K562 (cell line): Measurements from ENCODE around the gene LRRC70. TPM values are rescaled to one million over a fixed set of nuclear protein-coding genes. Genes with fewer than 3 reads are reported as not detected.

Source experiments
- ATAC-seq: fragments of 200-7000 bp; cut with Tn5 transposase; 3 replicates; pipeline ENCODE4 v1.9.1; 2020; ENCODE audit warnings: moderate library complexity
- BruUV-seq: library from RNA; stranded (reverse); fragments of 400-500 nt; replicated peaks from 2 replicates; lab custom pipeline; 2021; lab: Mats Ljungman, UMichigan
- CTCF ChIA-PET: fragments of 300-600 bp; formaldehyde crosslinking; extraction: SDS; loops from one replicate; lab custom pipeline; 2021; ENCODE audit warnings: low intra/inter-chr PET ratio; lab: Yijun Ruan, JAX
- POLR2A ChIA-PET: fragments of 300-600, 350-650 bp; sonication (Branson Sonifier 250); formaldehyde crosslinking; extraction: SDS; loops from one replicate; lab custom pipeline; 2021; ENCODE audit warnings: antibody characterized with exemption, inconsistent platforms; lab: Yijun Ruan, JAX
- DNase-seq, 4 experiments: peaks; one replicate each; pipeline versions ENCODE4 v3.0.0 to v3.0.0-alpha.2; 2011 to 2018; ENCODE audit warnings: low spot score in 3 of 4, mixed read lengths in 3 of 4; ENCODE audit errors: extremely low read depth in 1 of 4
- FAIRE-seq: peaks from 2 replicates; lab custom pipeline; 2011; peaks lifted over from hg19 to GRCh38; lab: Jason Lieb, UNC
- H2AFZ ChIP-seq: 2 replicates; pipeline ENCODE4 v1.6.0; 2011; ENCODE audit warnings: low read depth, low read length, control low read depth, inconsistent platforms
- H3K27ac ChIP-seq: fragments of 200-600 bp; 3 replicates; pipeline ENCODE4 v1.8.0; 2011; ENCODE audit warnings: low read depth, mild to moderate bottlenecking, control low read depth, inconsistent platforms, low read length, moderate library complexity, mixed read lengths; ENCODE audit errors: extremely low read depth
- H3K27me3 ChIP-seq, 2 experiments: fragments of 300-600 bp in 1 of 2; 2 replicates in 1 of 2; 3 replicates in 1 of 2; pipeline versions ENCODE4 v1.6.0 to v1.8.0; 2011; ENCODE audit warnings: inconsistent platforms in 2 of 2, low read length in 2 of 2, mild to moderate bottlenecking in 1 of 2, mixed read lengths in 1 of 2, moderate library complexity in 1 of 2; ENCODE audit not compliant: control insufficient read depth in 2 of 2, insufficient read depth in 2 of 2
- H3K36me3 ChIP-seq: fragments of 300-600 bp; 3 replicates; pipeline ENCODE4 v1.8.0; 2011; ENCODE audit warnings: mild to moderate bottlenecking, low read length, inconsistent platforms; ENCODE audit not compliant: control insufficient read depth, insufficient read depth
- H3K4me1 ChIP-seq, 2 experiments: fragments of 200-600 bp in 1 of 2; replicated peaks in 1 of 2; 2 replicates in 1 of 2; 3 replicates in 1 of 2; pipeline versions ENCODE4 v1.5.1 to v1.8.0; 2011; ENCODE audit warnings: inconsistent platforms in 2 of 2, low read length in 2 of 2, mild to moderate bottlenecking in 1 of 2, mixed read lengths in 1 of 2, moderate library complexity in 1 of 2; ENCODE audit not compliant: control insufficient read depth in 2 of 2, insufficient read depth in 2 of 2
- H3K4me2 ChIP-seq: 2 replicates; pipeline ENCODE4 v1.6.1; 2011; ENCODE audit warnings: low read length, control low read depth, inconsistent platforms, mixed read lengths; ENCODE audit not compliant: insufficient read depth
- H3K4me3 ChIP-seq: fragments of 200-600 bp; sonication (generic), shearing (Covaris generic); 2 replicates; pipeline ENCODE4 v1.5.1; 2016; ENCODE audit warnings: control low read depth, inconsistent platforms
- H3K79me2 ChIP-seq: fragments of 200-600 bp; 3 replicates; pipeline ENCODE4 v1.8.0; 2011; ENCODE audit warnings: low read length, inconsistent platforms; ENCODE audit not compliant: control insufficient read depth, insufficient read depth
- H3K9ac ChIP-seq, 2 experiments: 2 replicates each; pipeline versions ENCODE4 v1.6.0 to v1.6.1; 2011; ENCODE audit warnings: low read depth in 2 of 2, low read length in 2 of 2, control low read depth in 1 of 2, inconsistent platforms in 1 of 2, mild to moderate bottlenecking in 1 of 2, mixed read lengths in 1 of 2; ENCODE audit not compliant: insufficient read depth in 1 of 2
- H3K9me1 ChIP-seq: one replicate; pipeline ENCODE4 v1.6.0; 2011; ENCODE audit warnings: inconsistent platforms, mild to moderate bottlenecking, low read length, moderate library complexity; ENCODE audit not compliant: control insufficient read depth, insufficient read depth
- H3K9me3 ChIP-seq: replicated peaks from 2 replicates; pipeline ENCODE4 v1.5.1; 2011; ENCODE audit warnings: low read depth, low read length, inconsistent platforms; ENCODE audit not compliant: control insufficient read depth, insufficient read depth
- H4K20me1 ChIP-seq: replicated peaks from 2 replicates; pipeline ENCODE4 v1.6.1; 2011; ENCODE audit warnings: low read length, inconsistent platforms, mixed read lengths; ENCODE audit not compliant: control insufficient read depth, insufficient read depth
- BMI1 ChIP-seq: fragments of 150-350 bp; IDR thresholded peaks from 2 replicates; pipeline ENCODE4 v1.6.1; 2014; ENCODE audit warnings: low read length
- CHD1 ChIP-seq: fragments of 200-600 bp; sonication (generic); IDR thresholded peaks from one replicate; pipeline ENCODE4 v1.6.1; 2012; ENCODE audit warnings: mild to moderate bottlenecking, moderate library complexity, low read length, inconsistent platforms
- COPS2 ChIP-seq: fragments of 450-650 bp; conservative IDR thresholded peaks from 2 replicates; pipeline ENCODE4 v1.6.1; 2016; ENCODE audit warnings: mild to moderate bottlenecking, moderate library complexity
- FOXJ3 ChIP-seq: sonication (generic); formaldehyde crosslinking; IDR thresholded peaks from 2 replicates; pipeline ENCODE4 v1.4.0; 2020; ENCODE audit warnings: mild to moderate bottlenecking, missing genetic modification reagents
- HDAC1 ChIP-seq, 2 experiments: fragments of 450-650 bp; IDR thresholded peaks; 2 replicates each; pipeline ENCODE4 v1.6.1; 2016 to 2017; ENCODE audit warnings: inconsistent platforms in 1 of 2, mild to moderate bottlenecking in 1 of 2, moderate library complexity in 1 of 2
- HDAC2 ChIP-seq: fragments of 450-650 bp; IDR thresholded peaks from 2 replicates; pipeline ENCODE4 v1.6.1; 2016; ENCODE audit warnings: mild to moderate bottlenecking
- HOXB6 ChIP-seq: fragments of 250-450 bp; sonication (Bioruptor Pico); IDR thresholded peaks from 2 replicates; pipeline ENCODE4 v1.5.1; 2022; ENCODE audit warnings: mild to moderate bottlenecking, borderline replicate concordance
- IRF2 ChIP-seq: sonication (generic); formaldehyde crosslinking; IDR thresholded peaks from 2 replicates; pipeline ENCODE4 v1.8.1; 2022; ENCODE audit warnings: mild to moderate bottlenecking, missing genetic modification reagents
- KDM1A ChIP-seq, 2 experiments: fragments of 450-650 bp; IDR thresholded peaks; 2 replicates each; pipeline ENCODE4 v1.6.1; 2016; ENCODE audit warnings: mild to moderate bottlenecking in 2 of 2
- PCBP2 ChIP-seq: fragments of 200-400 bp; formaldehyde crosslinking; IDR thresholded peaks from 2 replicates; pipeline ENCODE4 v1.6.1; 2018; ENCODE audit warnings: low read length, low read depth, mild to moderate bottlenecking, moderate library complexity; ENCODE audit not compliant: poor library complexity, severe bottlenecking
- XRCC5 ChIP-seq: fragments of 200-400 bp; formaldehyde crosslinking; IDR thresholded peaks from 2 replicates; pipeline ENCODE4 v1.6.1; 2017; ENCODE audit warnings: low read depth, mild to moderate bottlenecking, low read length
- ZNF444 ChIP-seq: fragments of 250-450 bp; sonication (Bioruptor Pico); IDR thresholded peaks from 2 replicates; pipeline ENCODE4 v1.4.0; 2020; ENCODE audit warnings: mild to moderate bottlenecking, moderate library complexity
- ZNF584 ChIP-seq: fragments of 200-800 bp; sonication (Bioruptor generic); IDR thresholded peaks from 2 replicates; pipeline ENCODE4 v1.6.1; 2016; ENCODE audit warnings: low read depth, mild to moderate bottlenecking, missing genetic modification characterization, missing compliant biosample characterization
- WGBS: fragments of 100-300 bp; shearing (Covaris generic); methylation state at CpG from one replicate; pipeline ENCODE4 v1.1.6; 2016; ENCODE audit warnings: low coverage, mixed read lengths; ENCODE audit not compliant: insufficient coverage; ENCODE audit errors: missing lambda C conversion rate; 5-methylcytosine and 5-hydroxymethylcytosine counted together
- in situ Hi-C: fragments of 300-500 bp; cut with MboI; formaldehyde crosslinking; loops from 4 replicates; pipeline ENCODE4 v1.15.0; 2018; ENCODE audit warnings: inconsistent platforms, mixed read lengths
- intact Hi-C: fragments of 100-400 bp; cut with micrococcal nuclease; formaldehyde crosslinking; loops from 2 replicates; pipeline ENCODE4 v1.14.2; 2022
- polyA plus RNA-seq, 8 experiments: library from polyadenylated mRNA; depleted of rRNA in 4 of 8; stranded (reverse) in 5 of 8; unstranded in 3 of 8; fragments of >200 nt; fragmentation: Nextera tagmentation in 2 of 8; fragmentation: Illumina TruSeq in 1 of 8; extraction: Ambion mirVana in 2 of 8; extraction: Trizol in 1 of 8; gene quantifications; 2 replicates each; pipeline versions ENCODE4 v1.2.1 to v1.2.3, GENCODE V29; 2011 to 2014; ENCODE audit warnings: inconsistent platforms in 1 of 8, missing spikeins in 1 of 8
- total RNA-seq, 7 experiments: library from RNA; depleted of rRNA in 6 of 7; stranded (reverse); fragments of >200 nt in 6 of 7; fragmentation: Illumina TruSeq in 2 of 7; extraction: Trizol in 2 of 7; gene quantifications; 2 replicates each; pipeline versions ENCODE4 v1.2.1 to v1.2.3, GENCODE V29; 2011 to 2021; ENCODE audit warnings: low replicate concordance in 1 of 7
- TF ChIP-seq, protein P1 (sequence below), 2 experiments: IDR thresholded peaks in 1 of 2; conservative IDR thresholded peaks in 1 of 2; 2 replicates each; pipeline ENCODE4 v1.6.1; 2016; ENCODE audit warnings: low read depth in 2 of 2, mild to moderate bottlenecking in 1 of 2, missing compliant biosample characterization in 1 of 2, missing genetic modification characterization in 1 of 2, moderate library complexity in 1 of 2
- TF ChIP-seq, protein P2 (sequence below): fragments of 200-400 bp; formaldehyde crosslinking; IDR thresholded peaks from 2 replicates; pipeline ENCODE4 v1.6.1; 2017; ENCODE audit warnings: mild to moderate bottlenecking, low read depth, low read length, moderate library complexity

The LRRC70 gene
- total and polyA plus RNA-seq, 9 of the 15 experiments (the other 6 are each of a cell fraction or from before 2014, with no cell fraction given), result 0.21 to 2.1 (median 0.73) TPM

DNA sequence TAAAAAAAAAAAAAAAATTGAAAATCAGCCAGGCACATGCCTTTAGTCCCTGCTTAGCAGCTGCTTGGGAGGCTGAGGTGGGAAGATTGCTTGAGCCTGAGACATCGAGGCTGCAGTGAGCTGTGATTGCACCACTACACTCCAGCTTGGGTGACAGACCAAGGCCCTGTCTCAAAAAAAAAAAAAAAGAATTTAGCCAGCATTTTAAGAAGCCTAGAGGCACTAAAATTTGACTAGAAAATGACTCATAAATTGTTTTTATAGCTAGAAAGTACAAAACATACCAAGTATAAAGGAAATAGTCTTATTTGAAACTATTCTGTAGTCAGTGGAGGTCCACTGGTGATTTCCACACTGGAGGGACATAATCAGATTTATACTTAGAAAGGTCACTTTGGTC lies 17.5 kb downstream of the LRRC70 start (continued):
- no peak for TF ChIP-seq COPS2
- no peak for TF ChIP-seq ZNF444
- no peak for TF ChIP-seq HDAC2

DNA sequence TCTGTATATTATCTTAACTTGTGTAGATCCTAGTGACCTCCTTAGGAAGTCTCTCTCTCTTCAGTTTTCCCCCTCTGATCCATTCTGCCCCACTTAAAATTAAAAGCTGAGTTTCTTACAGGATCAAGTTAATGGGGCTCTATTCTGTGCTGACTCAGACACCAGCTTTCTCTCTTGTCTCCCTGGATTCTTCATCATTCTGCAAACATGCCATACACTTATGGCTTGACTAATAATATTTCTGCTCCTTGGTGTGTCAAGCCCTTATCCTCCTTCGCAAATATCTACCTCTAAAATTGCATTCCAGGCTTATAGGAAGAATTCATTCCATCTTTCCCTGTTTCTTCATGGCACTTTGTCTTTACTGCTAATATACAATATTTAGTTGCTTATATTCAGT lies 18.1 kb downstream of the LRRC70 start:
- Histone ChIP-seq H3K27ac (no peak overlapping the region), H4K20me1 (no peaks in the 10 kb centered on the region), H2AFZ (no peak overlapping the region), H3K9me1 (no peaks in the 10 kb centered on the region), H3K4me2 (no peak overlapping the region), H3K36me3 (peaks cover 47% of the 10 kb centered on the region), H3K27me3 (no peaks in the 10 kb centered on the region), H3K9ac (no peak overlapping the region), H3K4me1 (peaks cover 0 to 12% of the 10 kb centered on the region in 2 experiments; a peak in 3 of 5 replicates), H3K79me2 (no peaks in the 10 kb centered on the region), H3K9me3 (no peaks in the 10 kb centered on the region), H3K4me3 (no peak overlapping the region)
- ChIA-PET CTCF (no interaction called here), POLR2A (no interaction called here)
- FAIRE-seq (no peak), DNase-seq (no peak), ATAC-seq (no peak)
- in situ Hi-C loops, result no loop called here
- 93% methylated on average over 1 of the region's 1 CpG for WGBS
- intact Hi-C loops, result no loop called here
- BruUV-seq, result no TSS peak
- TF ChIP-seq CHD1 (no peak), XRCC5 (no peak), FOXJ3 (CRISPR knock-in tag) (no peak), BMI1 (no peak), KDM1A (IDR thresholded peaks at IDR 0.05) (no peak), HDAC1 (IDR thresholded peaks at IDR 0.05) (no peak), IRF2 (CRISPR knock-in tag) (no peak), ZNF584 (CRISPR knock-in tag) (no peak), HOXB6 (CRISPR knock-in tag) (no peak), PCBP2 (no peak)
- TF ChIP-seq, protein P1, sequence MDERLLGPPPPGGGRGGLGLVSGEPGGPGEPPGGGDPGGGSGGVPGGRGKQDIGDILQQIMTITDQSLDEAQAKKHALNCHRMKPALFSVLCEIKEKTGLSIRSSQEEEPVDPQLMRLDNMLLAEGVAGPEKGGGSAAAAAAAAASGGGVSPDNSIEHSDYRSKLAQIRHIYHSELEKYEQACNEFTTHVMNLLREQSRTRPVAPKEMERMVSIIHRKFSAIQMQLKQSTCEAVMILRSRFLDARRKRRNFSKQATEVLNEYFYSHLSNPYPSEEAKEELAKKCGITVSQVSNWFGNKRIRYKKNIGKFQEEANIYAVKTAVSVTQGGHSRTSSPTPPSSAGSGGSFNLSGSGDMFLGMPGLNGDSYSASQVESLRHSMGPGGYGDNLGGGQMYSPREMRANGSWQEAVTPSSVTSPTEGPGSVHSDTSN (CRISPR knock-in tag; IDR thresholded peaks at IDR 0.05; ENCODE audit: low read depth), result no peak
- TF ChIP-seq, protein P1 (tag; conservative IDR thresholded peaks at IDR 0.05; ENCODE audit: low read depth), result no peak
- TF ChIP-seq, protein P2, sequence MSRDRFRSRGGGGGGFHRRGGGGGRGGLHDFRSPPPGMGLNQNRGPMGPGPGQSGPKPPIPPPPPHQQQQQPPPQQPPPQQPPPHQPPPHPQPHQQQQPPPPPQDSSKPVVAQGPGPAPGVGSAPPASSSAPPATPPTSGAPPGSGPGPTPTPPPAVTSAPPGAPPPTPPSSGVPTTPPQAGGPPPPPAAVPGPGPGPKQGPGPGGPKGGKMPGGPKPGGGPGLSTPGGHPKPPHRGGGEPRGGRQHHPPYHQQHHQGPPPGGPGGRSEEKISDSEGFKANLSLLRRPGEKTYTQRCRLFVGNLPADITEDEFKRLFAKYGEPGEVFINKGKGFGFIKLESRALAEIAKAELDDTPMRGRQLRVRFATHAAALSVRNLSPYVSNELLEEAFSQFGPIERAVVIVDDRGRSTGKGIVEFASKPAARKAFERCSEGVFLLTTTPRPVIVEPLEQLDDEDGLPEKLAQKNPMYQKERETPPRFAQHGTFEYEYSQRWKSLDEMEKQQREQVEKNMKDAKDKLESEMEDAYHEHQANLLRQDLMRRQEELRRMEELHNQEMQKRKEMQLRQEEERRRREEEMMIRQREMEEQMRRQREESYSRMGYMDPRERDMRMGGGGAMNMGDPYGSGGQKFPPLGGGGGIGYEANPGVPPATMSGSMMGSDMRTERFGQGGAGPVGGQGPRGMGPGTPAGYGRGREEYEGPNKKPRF, result no peak
